PC-3 (cell line): ENCODE data around the gene PEX11B.

Experiments
- EZH2 ChIP-seq: fragments of 300-600 bp; sonication (generic); IDR thresholded peaks from one replicate; pipeline ENCODE4 v1.6.1; 2017; ENCODE audit warnings: antibody characterized with exemption, mild to moderate bottlenecking, low read length; ENCODE audit not compliant: unreplicated experiment
- EZH2phosphoT487 ChIP-seq: fragments of 300-600 bp; sonication (generic); IDR thresholded peaks from 2 replicates; pipeline ENCODE4 v1.6.1; 2018; ENCODE audit warnings: mild to moderate bottlenecking, antibody characterized with exemption, low read length, borderline replicate concordance
- TF ChIP-seq, protein P1 (sequence below): fragments of 300-600 bp; sonication (generic); conservative IDR thresholded peaks from 2 replicates; pipeline ENCODE4 v1.5.1; 2017; ENCODE audit warnings: antibody characterized with exemption, low read depth, mild to moderate bottlenecking, low read length

DNA sequence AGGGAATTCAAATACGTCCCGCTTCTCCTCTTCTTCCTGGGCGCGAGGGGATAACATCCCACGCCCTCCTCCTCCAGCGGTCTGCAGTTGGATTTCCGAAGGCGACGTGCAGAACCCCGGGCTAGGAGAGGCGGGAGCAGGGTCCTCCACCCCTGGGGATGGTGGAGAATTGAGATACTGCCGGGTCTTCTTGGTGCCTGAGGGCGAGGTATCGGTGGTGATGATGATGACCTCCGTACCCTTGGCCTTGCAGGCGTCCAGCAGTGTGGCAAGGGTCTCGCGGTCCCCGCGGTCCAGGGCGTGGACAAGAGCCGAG lies 42.5 kb upstream of the PEX11B start:
- TF ChIP-seq, protein P1, sequence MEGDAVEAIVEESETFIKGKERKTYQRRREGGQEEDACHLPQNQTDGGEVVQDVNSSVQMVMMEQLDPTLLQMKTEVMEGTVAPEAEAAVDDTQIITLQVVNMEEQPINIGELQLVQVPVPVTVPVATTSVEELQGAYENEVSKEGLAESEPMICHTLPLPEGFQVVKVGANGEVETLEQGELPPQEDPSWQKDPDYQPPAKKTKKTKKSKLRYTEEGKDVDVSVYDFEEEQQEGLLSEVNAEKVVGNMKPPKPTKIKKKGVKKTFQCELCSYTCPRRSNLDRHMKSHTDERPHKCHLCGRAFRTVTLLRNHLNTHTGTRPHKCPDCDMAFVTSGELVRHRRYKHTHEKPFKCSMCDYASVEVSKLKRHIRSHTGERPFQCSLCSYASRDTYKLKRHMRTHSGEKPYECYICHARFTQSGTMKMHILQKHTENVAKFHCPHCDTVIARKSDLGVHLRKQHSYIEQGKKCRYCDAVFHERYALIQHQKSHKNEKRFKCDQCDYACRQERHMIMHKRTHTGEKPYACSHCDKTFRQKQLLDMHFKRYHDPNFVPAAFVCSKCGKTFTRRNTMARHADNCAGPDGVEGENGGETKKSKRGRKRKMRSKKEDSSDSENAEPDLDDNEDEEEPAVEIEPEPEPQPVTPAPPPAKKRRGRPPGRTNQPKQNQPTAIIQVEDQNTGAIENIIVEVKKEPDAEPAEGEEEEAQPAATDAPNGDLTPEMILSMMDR = no peak
- TF ChIP-seq EZH2 = no peak
- TF ChIP-seq EZH2phosphoT487 = no peak
